ENCODE data around the gene PSTPIP2. TPM values are rescaled to one million over a fixed set of nuclear protein-coding genes. Genes with fewer than 3 reads are reported as not detected.

The PSTPIP2 gene
- total and polyA plus RNA-seq, 2 of the 4 experiments (the other 2 are of a cell fraction) = 10.4 to 12.4 TPM

DNA sequence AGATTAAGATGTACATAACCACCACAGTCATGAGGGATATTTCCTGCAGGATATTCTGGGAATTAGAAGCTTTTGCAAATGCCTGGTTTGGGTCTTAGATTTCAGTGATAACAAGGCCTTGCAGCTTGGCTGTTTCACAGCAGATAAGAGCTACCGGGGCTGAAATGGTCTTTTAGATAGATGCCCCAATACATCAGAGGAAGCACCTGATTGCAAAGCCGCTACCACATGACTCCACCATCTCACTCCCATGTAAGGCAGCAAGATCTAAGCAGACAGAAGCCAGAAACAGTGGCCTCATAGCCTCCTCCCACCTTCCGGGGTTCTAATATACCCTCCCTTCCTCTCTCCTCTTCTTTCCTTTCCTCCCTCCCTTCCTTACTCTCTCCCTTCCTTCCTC, 73.8 kb downstream of the PSTPIP2 start:
- H2AFZ ChIP-seq (replicated peaks; ENCODE audit: low read length, poor library complexity) = no peak overlapping the region
- POLR2A ChIA-PET (ENCODE audit: unreplicated experiment) = no interaction called here
- no peak overlapping the region for H3K14ac ChIP-seq (replicated peaks; ENCODE audit: low read depth, low read length)
- no peak overlapping the region for H3K4me2 ChIP-seq (ENCODE audit: low read depth, low read length)
- 92% methylated on average over 2 of the region's 3 CpGs; no CpG with 5 or more reads in 1 of the 2 experiments for WGBS, 2 experiments (ENCODE audit: extremely low coverage in 2 of 2, insufficient read length in 1 of 2)
- H3K27ac ChIP-seq (ENCODE audit: insufficient read depth, low read length) = no peak overlapping the region
- no peak overlapping the region for H3K9ac ChIP-seq (ENCODE audit: low read depth, low read length)
- no peaks in the 10 kb centered on the region; the same call in 1 of the 2 replicates for H3K9me3 ChIP-seq (ENCODE audit: control insufficient read depth, insufficient read depth, low read length)
- H2BK5ac ChIP-seq (ENCODE audit: low read depth, low read length, poor library complexity, severe bottlenecking) = no peak overlapping the region
- ATAC-seq (ENCODE audit: low read depth) = no peak
- no peak overlapping the region for H3K4me3 ChIP-seq (ENCODE audit: insufficient read depth, low read depth, low read length)
- no peaks in the 10 kb centered on the region for H3K79me1 ChIP-seq (ENCODE audit: low read depth in 1 of 2, low read length in 2 of 2)
- no peak overlapping the region for H2AK5ac ChIP-seq (ENCODE audit: low read depth, low read length)
- no peaks in the 10 kb centered on the region; the same call in 1 of the 2 replicates for H4K20me1 ChIP-seq (ENCODE audit: insufficient read depth, low read length)
- no peak overlapping the region for H2BK15ac ChIP-seq (ENCODE audit: low read depth, low read length)
- H3K18ac ChIP-seq (ENCODE audit: low read depth, low read length) = no peak overlapping the region
- no peak overlapping the region for H4K8ac ChIP-seq (ENCODE audit: low read depth in 2 of 2, low read length in 2 of 2)
- dilution Hi-C loops (cut with HindIII; ENCODE audit: low sequenced_read_pairs, unreplicated experiment) = no loop called here
- no TSS peak for BruUV-seq (replicated peaks)
- no peak overlapping the region for H4K91ac ChIP-seq (ENCODE audit: insufficient read depth, low read depth, low read length)
- CTCF ChIA-PET = no interaction called here
- TF ChIP-seq, protein P1, sequence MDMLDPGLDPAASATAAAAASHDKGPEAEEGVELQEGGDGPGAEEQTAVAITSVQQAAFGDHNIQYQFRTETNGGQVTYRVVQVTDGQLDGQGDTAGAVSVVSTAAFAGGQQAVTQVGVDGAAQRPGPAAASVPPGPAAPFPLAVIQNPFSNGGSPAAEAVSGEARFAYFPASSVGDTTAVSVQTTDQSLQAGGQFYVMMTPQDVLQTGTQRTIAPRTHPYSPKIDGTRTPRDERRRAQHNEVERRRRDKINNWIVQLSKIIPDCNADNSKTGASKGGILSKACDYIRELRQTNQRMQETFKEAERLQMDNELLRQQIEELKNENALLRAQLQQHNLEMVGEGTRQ (IDR thresholded peaks at IDR 0.05; ENCODE audit: low read depth, low read length) = no peak
- no peak for TF ChIP-seq CHD1 (IDR thresholded peaks at IDR 0.05; ENCODE audit: low read depth, low read length)
- no peak for TF ChIP-seq BHLHE40 (IDR thresholded peaks at IDR 0.05; ENCODE audit: low read depth, low read length)
- no peak for TF ChIP-seq MAZ (IDR thresholded peaks at IDR 0.05; ENCODE audit: borderline replicate concordance, low read depth, low read length)
- TF ChIP-seq MXI1 (IDR thresholded peaks at IDR 0.05; ENCODE audit: borderline replicate concordance, low read depth, low read length) = no peak
- no peak for TF ChIP-seq RCOR1 (IDR thresholded peaks at IDR 0.05; ENCODE audit: insufficient replicate concordance, low read length)
- no peak for TF ChIP-seq SMC3 (IDR thresholded peaks at IDR 0.05; ENCODE audit: low read depth, low read length)
- no peak for TF ChIP-seq FOS (IDR thresholded peaks at IDR 0.05; ENCODE audit: low read depth, low read length)
- TF ChIP-seq CEBPB (IDR thresholded peaks at IDR 0.05; ENCODE audit: low read depth, low read length) = no peak
- TF ChIP-seq RAD21 (IDR thresholded peaks at IDR 0.05; ENCODE audit: low read length) = no peak
- TF ChIP-seq, protein P2, sequence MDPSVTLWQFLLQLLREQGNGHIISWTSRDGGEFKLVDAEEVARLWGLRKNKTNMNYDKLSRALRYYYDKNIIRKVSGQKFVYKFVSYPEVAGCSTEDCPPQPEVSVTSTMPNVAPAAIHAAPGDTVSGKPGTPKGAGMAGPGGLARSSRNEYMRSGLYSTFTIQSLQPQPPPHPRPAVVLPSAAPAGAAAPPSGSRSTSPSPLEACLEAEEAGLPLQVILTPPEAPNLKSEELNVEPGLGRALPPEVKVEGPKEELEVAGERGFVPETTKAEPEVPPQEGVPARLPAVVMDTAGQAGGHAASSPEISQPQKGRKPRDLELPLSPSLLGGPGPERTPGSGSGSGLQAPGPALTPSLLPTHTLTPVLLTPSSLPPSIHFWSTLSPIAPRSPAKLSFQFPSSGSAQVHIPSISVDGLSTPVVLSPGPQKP (IDR thresholded peaks at IDR 0.05; ENCODE audit: borderline replicate concordance, low read depth, low read length) = no peak
- TF ChIP-seq POLR2A (IDR thresholded peaks at IDR 0.05; ENCODE audit: low read depth, low read length) = no peak
- TF ChIP-seq, protein P3, sequence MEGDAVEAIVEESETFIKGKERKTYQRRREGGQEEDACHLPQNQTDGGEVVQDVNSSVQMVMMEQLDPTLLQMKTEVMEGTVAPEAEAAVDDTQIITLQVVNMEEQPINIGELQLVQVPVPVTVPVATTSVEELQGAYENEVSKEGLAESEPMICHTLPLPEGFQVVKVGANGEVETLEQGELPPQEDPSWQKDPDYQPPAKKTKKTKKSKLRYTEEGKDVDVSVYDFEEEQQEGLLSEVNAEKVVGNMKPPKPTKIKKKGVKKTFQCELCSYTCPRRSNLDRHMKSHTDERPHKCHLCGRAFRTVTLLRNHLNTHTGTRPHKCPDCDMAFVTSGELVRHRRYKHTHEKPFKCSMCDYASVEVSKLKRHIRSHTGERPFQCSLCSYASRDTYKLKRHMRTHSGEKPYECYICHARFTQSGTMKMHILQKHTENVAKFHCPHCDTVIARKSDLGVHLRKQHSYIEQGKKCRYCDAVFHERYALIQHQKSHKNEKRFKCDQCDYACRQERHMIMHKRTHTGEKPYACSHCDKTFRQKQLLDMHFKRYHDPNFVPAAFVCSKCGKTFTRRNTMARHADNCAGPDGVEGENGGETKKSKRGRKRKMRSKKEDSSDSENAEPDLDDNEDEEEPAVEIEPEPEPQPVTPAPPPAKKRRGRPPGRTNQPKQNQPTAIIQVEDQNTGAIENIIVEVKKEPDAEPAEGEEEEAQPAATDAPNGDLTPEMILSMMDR (conservative IDR thresholded peaks at IDR 0.05; ENCODE audit: low read depth, low read length) = no peak
- no peak for TF ChIP-seq RFX5 (IDR thresholded peaks at IDR 0.05; ENCODE audit: low read depth, low read length)
- H3K4me1 ChIP-seq (ENCODE audit: control insufficient read depth, insufficient read depth, low read length) = peaks cover 3% of the 10 kb centered on the region
- H4K5ac ChIP-seq (ENCODE audit: low read depth, low read length) = no peak overlapping the region
- H2AK9ac ChIP-seq (replicated peaks; ENCODE audit: low read depth, low read length, poor library complexity) = no peak overlapping the region
- in situ Hi-C loops (cut with MboI; ENCODE audit: low sequenced_read_pairs) = no loop called here
- H3K36me3 ChIP-seq (ENCODE audit: control insufficient read depth, insufficient read depth, low read length) = peaks cover 8% of the 10 kb centered on the region; the same call in 1 of the 2 replicates
- intact Hi-C loops (cut with micrococcal nuclease) = no loop called here
- H3K56ac ChIP-seq (ENCODE audit: extremely low read depth, insufficient read depth, low read length) = no peak overlapping the region
- H3K23ac ChIP-seq (ENCODE audit: low read depth, low read length) = no peak overlapping the region
- DNase-seq = no peak
- H3K9me1 ChIP-seq (ENCODE audit: insufficient read depth, low read length) = 0 out of 2 replicates have a peak, but pooled peaks cover 4% of the 10 kb centered on the region
- H2BK20ac ChIP-seq (ENCODE audit: low read depth, low read length) = no peak overlapping the region
- no peak overlapping the region for H3K4ac ChIP-seq (ENCODE audit: low read depth, low read length)
- H2BK120ac ChIP-seq (ENCODE audit: low read depth, low read length) = no peak overlapping the region
- no peaks in the 10 kb centered on the region for H3K27me3 ChIP-seq (ENCODE audit: control insufficient read depth, insufficient read depth, low read length)

Data from IMR-90 (cell line).